OCI-LY3 (cell line): ENCODE data around the gene GTPBP1.

Experiments
- H2AFZ ChIP-seq: fragments of 200-600, 300-600 bp; shearing (Covaris generic); 2 replicates; pipeline ENCODE4 v1.6.0; 2014; ENCODE audit warnings: antibody characterized with exemption, low read depth, low read length
- H3K27ac ChIP-seq: fragments of 200-600, 300-600 bp; sonication (generic); 2 replicates; pipeline ENCODE4 v1.5.1; 2014; ENCODE audit warnings: mild to moderate bottlenecking, low read length, moderate library complexity, mixed read lengths
- H3K27me3 ChIP-seq: fragments of 200-600, 300-600 bp; sonication (generic); 2 replicates; pipeline ENCODE4 v1.6.1; 2014; ENCODE audit warnings: low read depth, low read length, mixed read lengths
- H3K36me3 ChIP-seq: fragments of 200-600, 300-600 bp; sonication (generic); replicated peaks from 2 replicates; pipeline ENCODE3; 2014; ENCODE audit warnings: low read depth, low read length, mixed read lengths
- H3K4me1 ChIP-seq: fragments of 300-600, 200-600 bp; sonication (generic); 2 replicates; pipeline ENCODE4 v1.6.1; 2014; ENCODE audit warnings: low read length, mixed read lengths
- H3K4me2 ChIP-seq: fragments of 200-600, 300-600 bp; sonication (generic); 2 replicates; pipeline ENCODE4 v1.6.1; 2014; ENCODE audit warnings: low read length, mixed read lengths
- H3K4me3 ChIP-seq: fragments of 300-600, 200-600 bp; sonication (generic); 2 replicates; pipeline ENCODE4 v1.5.1; 2014; ENCODE audit warnings: antibody characterized with exemption, mild to moderate bottlenecking, low read length, moderate library complexity
- H3K79me2 ChIP-seq: fragments of 300-600, 200-600 bp; shearing (Covaris generic); 2 replicates; pipeline ENCODE4 v1.6.1; 2014; ENCODE audit warnings: mild to moderate bottlenecking, low read length, mixed read lengths
- H3K9ac ChIP-seq: fragments of 300-600, 200-600 bp; shearing (Covaris generic); 2 replicates; pipeline ENCODE4 v1.6.0; 2014; ENCODE audit warnings: mild to moderate bottlenecking, low read length, moderate library complexity
- H3K9me3 ChIP-seq: fragments of 200-600, 300-600 bp; shearing (Covaris generic); 2 replicates; pipeline ENCODE4 v1.6.1; 2014; ENCODE audit warnings: low read length, mixed read lengths; ENCODE audit not compliant: insufficient read depth
- H4K20me1 ChIP-seq: fragments of 200-600, 300-600 bp; sonication (generic); 2 replicates; pipeline ENCODE4 v1.6.1; 2016; ENCODE audit warnings: low read length, mixed read lengths; ENCODE audit not compliant: insufficient read depth
- CTCF ChIP-seq: fragments of 200-600, 300-600 bp; sonication (generic); IDR thresholded peaks from 2 replicates; pipeline ENCODE4 v1.5.1; 2014; ENCODE audit warnings: antibody characterized with exemption, low read length, low read depth
- EZH2phosphoT487 ChIP-seq: fragments of 200-600 bp; shearing (Covaris generic); IDR thresholded peaks from 2 replicates; pipeline ENCODE4 v1.6.1; 2018; ENCODE audit warnings: antibody characterized with exemption, mixed run types, low read depth

Gene GTPBP1

DNA sequence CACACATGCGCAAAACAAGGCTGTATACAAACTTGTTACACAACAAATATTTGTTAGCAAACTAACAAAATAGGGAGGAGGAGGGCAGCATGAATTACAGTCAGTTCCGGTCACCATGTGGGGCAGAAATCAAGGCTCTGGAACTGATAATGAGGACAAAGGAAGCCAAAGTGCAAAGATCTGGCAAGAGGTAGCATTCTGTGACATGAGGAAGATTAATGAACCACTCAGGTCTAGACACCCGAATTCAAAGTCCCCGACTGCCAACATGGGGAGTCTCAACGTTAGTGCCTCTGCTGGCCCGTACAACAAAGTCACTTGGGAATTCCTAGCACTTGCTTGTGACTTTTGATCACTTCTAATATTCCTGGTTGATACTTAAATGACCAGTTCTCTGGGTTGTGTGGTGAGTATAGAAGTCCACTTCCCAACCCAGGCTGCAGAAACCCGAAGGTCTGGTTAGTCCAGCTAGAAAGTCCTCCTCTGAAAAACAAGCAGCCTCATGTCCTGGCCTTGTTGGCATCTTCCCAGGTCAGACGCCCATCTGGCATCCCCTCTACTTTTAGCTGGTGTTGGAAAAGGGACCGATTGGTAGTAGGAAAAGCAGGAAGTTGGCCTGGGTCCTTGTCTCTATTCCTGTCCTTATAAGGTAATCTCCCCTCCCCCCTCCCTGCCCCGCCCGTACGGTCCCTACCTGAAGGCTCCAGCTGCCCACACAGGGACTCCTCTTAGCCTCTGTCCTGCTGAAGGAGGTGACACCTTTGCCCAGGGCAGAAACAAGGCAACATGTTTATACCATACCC, 48.4 kb downstream of the GTPBP1 start:
- Histone ChIP-seq H3K9me3 (no peaks in the 10 kb centered on the region), H3K4me1 (peaks cover 30% of the 10 kb centered on the region), H3K9ac (peak overlapping the region; percentile 96), H3K27me3 (no peaks in the 10 kb centered on the region), H3K79me2 (peaks cover 21% of the 10 kb centered on the region), H2AFZ (no peak overlapping the region), H3K4me2 (peak overlapping the region; percentile 97), H3K27ac (peak overlapping the region; percentile 36; the same call in 1 of the 2 replicates), H4K20me1 (peaks cover 6% of the 10 kb centered on the region), H3K36me3 (peaks cover 45% of the 10 kb centered on the region), H3K4me3 (peak overlapping the region; percentile 94)
- TF ChIP-seq EZH2phosphoT487, result no peak
- TF ChIP-seq CTCF, result no peak

- Histone ChIP-seq H3K4me1 (peaks cover 30% of the 10 kb centered on the region), H4K20me1 (peaks cover 6% of the 10 kb centered on the region), H3K4me2 (peak overlapping the region; percentile 97), H2AFZ (no peak overlapping the region), H3K27me3 (no peaks in the 10 kb centered on the region), H3K27ac (peak overlapping the region; percentile 61), H3K79me2 (peaks cover 21% of the 10 kb centered on the region), H3K9me3 (no peaks in the 10 kb centered on the region), H3K36me3 (peaks cover 39% of the 10 kb centered on the region), H3K9ac (peak overlapping the region; percentile 96), H3K4me3 (peak overlapping the region; percentile 94)
- no peak for TF ChIP-seq EZH2phosphoT487
- TF ChIP-seq CTCF, result no peak
Observed at GRCh38 chr22:38754751-38755154, 49.0 kb downstream of the GTPBP1 start.

DNA sequence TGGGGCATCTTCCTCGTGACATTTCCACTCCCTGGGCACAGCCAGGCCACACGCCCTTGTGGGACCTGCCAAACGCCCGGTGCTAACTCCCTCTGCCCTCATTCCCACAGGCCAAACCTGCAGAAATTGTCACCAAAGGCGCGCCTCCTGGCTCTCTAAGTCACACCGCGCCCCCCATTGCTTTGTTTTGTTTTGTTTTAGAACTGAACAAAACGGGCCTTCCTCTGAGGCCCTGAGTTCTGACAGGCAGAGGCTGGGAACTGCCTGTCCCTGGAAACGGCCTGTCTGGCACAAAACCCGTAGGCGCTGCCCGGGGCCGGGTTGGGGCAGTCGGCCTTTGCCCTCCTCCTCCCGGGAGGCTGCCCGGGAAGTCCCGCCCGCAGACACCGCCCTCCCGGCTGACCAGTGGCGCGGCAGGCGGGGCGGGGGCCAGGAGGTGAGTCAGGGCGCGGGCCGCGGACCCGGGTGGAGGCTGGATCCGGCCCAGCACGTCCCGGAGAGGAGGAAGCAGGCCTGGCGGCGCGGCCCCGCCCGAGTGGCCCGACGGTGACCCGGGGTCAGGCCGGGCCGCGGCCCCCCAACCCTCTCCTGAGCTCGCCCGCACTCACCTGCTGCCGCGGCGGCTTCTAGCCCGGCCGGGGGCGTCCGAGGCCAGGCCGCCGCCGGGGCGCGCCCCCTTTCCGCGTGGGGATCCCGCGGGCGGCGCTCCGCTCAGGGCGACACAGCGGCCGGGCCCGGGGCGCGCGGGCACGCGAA, 49.6 kb downstream of the GTPBP1 start:
- Histone ChIP-seq H3K4me3 (peak overlapping the region; percentile 94), H3K9ac (peak overlapping the region; percentile 96), H3K4me2 (peak overlapping the region; percentile 97), H3K4me1 (peaks cover 30% of the 10 kb centered on the region), H3K9me3 (no peaks in the 10 kb centered on the region), H4K20me1 (peaks cover 6% of the 10 kb centered on the region), H2AFZ (0 out of 2 replicates have a peak overlapping the region, but pooled peaks have one; percentile 10), H3K36me3 (peaks cover 35% of the 10 kb centered on the region), H3K79me2 (peaks cover 21% of the 10 kb centered on the region), H3K27me3 (no peaks in the 10 kb centered on the region), H3K27ac (peak overlapping the region; percentile 61)
- TF ChIP-seq CTCF (no peak), EZH2phosphoT487 (no peak)

DNA sequence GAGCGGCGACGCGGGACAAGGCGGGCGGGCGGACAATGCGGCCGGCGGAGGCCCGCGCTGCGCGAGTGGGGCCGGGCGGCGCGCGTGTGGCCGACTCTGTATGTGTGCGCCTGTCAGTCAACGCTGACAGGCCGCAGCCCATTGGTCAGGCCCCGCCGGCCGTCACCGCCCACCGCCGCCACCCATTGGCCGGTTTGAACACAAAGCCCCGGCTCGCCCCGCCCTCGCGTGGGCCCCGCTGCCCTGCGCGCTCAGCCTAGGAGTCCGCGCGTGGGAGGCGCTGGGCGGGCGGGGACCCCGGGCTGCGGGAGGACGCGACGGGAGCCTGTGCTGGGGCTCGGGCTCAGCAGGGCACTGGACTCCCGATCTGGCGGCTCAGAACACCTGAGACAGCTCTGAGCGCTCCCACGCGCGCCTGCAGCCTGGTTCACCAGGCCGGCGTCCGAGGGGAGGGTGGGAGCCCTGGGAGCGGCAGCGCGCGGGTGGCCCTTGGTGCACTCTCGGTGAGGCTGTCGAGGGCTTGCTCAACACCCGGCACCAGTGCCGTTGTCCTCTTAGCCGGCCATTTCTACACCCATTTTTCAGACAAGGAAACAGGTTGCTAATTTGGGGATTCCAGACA, 50.3 kb downstream of the GTPBP1 start, which contains the start of gene SUN2:
Gene SUN2, minus strand, starts transcription at position 88 of the 622 bp plus-strand sequence. CDS start 3,370 bp downstream, outside the sequence.
- peak within 1 kb of the TSS; percentile 61 for H3K27ac ChIP-seq
- H4K20me1 ChIP-seq, result peaks cover 6% of the 10 kb centered on the region
- peaks cover 30% of the 10 kb centered on the region for H3K36me3 ChIP-seq
- TF ChIP-seq CTCF (no peak), EZH2phosphoT487 (no peak)
- peak within 1 kb of the TSS; percentile 78; the same call in 1 of the 2 replicates for H2AFZ ChIP-seq
- no peaks in the 10 kb centered on the region for H3K9me3 ChIP-seq
- H3K4me2 ChIP-seq, result peak within 1 kb of the TSS; percentile 97
- peak within 1 kb of the TSS; percentile 94 for H3K4me3 ChIP-seq
- H3K79me2 ChIP-seq, result peaks cover 21% of the 10 kb centered on the region
- no peaks in the 10 kb centered on the region for H3K27me3 ChIP-seq
- H3K4me1 ChIP-seq, result peaks cover 30% of the 10 kb centered on the region
- peak within 1 kb of the TSS; percentile 96 for H3K9ac ChIP-seq
